Activated naive CD4-positive, alpha-beta T cell treated with anti-CD3 and anti-CD28 coated beads, Interleukin-2, amount 50 U/mL, for 72 hours (primary cell): ENCODE measurements around the gene KCND2. TPM values are rescaled to one million over a fixed set of nuclear protein-coding genes. Genes with fewer than 3 reads are reported as not detected.

Experiments
- ATAC-seq, 2 donors: fragments of 150-1000 bp; cut with Tn5 transposase; 2 replicates each; pipeline ENCODE4 v1.10.0; 2021; ENCODE audit warnings: mild to moderate bottlenecking in 2 of 2, moderate library complexity in 2 of 2
- DNase-seq, 2 donors: peaks; one replicate each; pipeline ENCODE4 v3.0.0; 2021 to 2022; ENCODE audit warnings: low spot score in 2 of 2
- H3K27ac Mint-ChIP-seq, 2 donors: one replicate each; pipeline ENCODE4 v1.8.0; 2022; ENCODE audit warnings: mild to moderate bottlenecking in 2 of 2, mixed read lengths in 2 of 2
- H3K36me3 Mint-ChIP-seq, 2 donors: one replicate each; pipeline ENCODE4 v1.8.0; 2022; ENCODE audit warnings: mixed read lengths in 2 of 2
- H3K9me3 Mint-ChIP-seq, 2 donors: one replicate each; pipeline ENCODE4 v1.8.0; 2022; ENCODE audit warnings: mixed read lengths in 2 of 2
- total RNA-seq, 2 donors: library from RNA; stranded (reverse); gene quantifications; one replicate each; pipeline ENCODE4 v1.2.3, GENCODE V29; 2022

The KCND2 gene
- total RNA-seq, 2 donors from 2014 or later, result not detected

DNA sequence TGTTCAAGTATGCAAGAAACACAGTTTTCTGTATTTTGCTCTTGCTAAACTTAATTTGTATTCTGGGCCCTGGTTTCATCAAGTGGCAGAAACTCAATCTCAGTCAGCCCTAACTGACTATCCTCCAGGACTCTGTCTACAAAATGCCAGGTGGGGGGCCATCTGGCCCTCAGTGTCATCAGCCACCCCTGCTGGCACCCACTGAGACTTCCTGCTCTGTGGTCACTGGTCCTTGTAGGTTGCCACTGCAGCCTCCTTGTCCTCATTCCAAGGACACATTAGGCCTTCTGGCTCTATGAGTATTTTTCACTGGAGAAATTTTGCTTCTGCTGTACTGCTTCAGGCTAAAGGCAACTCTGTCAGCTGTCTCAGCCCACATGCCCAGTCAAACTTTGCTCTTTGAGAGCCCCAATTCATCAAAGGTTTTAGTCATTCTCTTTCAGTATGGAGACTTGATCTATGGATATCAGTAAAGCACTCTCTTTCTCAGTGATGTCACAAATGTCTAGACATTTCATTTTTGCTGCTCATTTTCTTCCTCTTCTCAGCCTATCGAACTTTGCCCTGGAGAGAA, 163.6 kb downstream of the KCND2 start:
- Mint-ChIP-seq H3K36me3 (no peaks in the 10 kb centered on the region), H3K9me3 (peaks cover 8 to 19% of the 10 kb centered on the region in 2 donors), H3K27ac (no peak overlapping the region)
- DNase-seq (no peak), ATAC-seq (no peak)

DNA sequence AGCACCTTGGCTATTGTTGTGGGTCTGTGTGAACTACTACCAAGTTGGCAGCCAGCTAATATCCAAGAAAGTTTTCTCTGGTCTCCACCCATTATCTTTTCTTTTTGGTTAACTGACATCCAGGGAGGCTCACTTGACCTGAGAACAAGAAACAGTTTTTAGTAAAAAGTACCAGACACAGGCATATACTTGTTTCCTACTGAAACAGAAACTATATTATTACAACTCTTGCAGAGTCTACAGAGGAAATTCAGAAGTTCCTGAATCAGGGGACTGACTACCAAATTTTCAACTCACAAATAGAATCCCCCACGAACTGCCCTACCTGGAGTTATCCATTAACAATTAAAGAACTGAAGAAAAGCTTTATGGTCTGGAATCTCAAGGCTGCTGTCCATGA, 168.9 kb downstream of the KCND2 start:
- ATAC-seq, result no peak
- Mint-ChIP-seq H3K27ac (no peak overlapping the region), H3K9me3 (peaks cover 8 to 16% of the 10 kb centered on the region in 2 donors), H3K36me3 (no peaks in the 10 kb centered on the region)
- no peak for DNase-seq

GRCh38 chr7:120442838-120443237, 169.9 kb downstream of the KCND2 start:
- Mint-ChIP-seq H3K9me3 (peaks cover 8 to 16% of the 10 kb centered on the region in 2 donors), H3K36me3 (no peaks in the 10 kb centered on the region), H3K27ac (no peak overlapping the region)
- no peak for DNase-seq
- no peak for ATAC-seq

DNA sequence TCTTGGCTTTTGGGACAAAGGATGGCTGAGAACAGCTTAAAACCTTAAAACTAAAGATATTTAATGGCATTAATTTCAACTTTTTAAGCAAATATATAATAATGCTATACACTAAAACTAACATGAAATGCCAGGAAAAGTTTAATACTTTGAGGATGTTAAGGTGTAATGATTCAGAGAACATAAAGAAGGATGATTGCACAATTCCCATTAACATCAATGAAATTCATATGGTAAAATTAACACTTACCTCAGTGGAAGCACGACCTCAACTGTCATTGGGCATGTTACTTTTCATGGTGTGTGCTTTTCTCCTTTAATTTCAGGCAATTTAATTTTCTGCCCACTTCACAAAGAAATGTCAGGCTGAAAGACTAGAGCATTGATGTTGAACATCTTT, 171.7 kb downstream of the KCND2 start:
- Mint-ChIP-seq H3K27ac (no peak overlapping the region), H3K36me3 (no peaks in the 10 kb centered on the region), H3K9me3 (peaks cover 5 to 12% of the 10 kb centered on the region in 2 donors)
- DNase-seq (no peak), ATAC-seq (no peak)

- ATAC-seq (no peak), DNase-seq (no peak)
- Mint-ChIP-seq H3K9me3 (peaks cover 4 to 14% of the 10 kb centered on the region in 2 donors), H3K27ac (no peak overlapping the region), H3K36me3 (no peaks in the 10 kb centered on the region)
Measured at GRCh38 chr7:120445276-120445675, 172.3 kb downstream of the KCND2 start.

DNA sequence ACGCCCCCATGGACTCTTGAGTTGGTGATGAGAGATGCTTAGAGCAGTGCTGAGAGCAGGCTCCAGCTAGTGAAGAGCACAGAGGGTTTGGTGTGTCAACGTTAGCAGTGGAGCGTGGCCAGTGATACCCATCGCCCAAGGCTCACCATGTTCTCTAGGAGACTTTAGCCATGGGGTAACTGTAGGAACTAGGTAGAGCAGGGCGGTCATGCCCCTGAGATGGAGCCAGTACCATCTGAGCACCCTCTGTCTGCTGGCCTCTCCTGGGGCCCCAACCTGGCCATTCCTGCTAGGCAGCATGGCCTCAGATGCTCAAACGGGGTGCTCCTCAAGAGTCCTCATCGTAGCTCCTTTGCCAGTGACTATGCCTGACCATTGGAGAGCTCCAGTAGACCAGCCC, 179.7 kb downstream of the KCND2 start:
- DNase-seq (no peak), ATAC-seq (no peak)
- no peaks in the 10 kb centered on the region for H3K36me3 Mint-ChIP-seq
- H3K9me3 Mint-ChIP-seq, result peaks cover 24 to 26% of the 10 kb centered on the region in 2 donors
- no peak overlapping the region for H3K27ac Mint-ChIP-seq

DNA sequence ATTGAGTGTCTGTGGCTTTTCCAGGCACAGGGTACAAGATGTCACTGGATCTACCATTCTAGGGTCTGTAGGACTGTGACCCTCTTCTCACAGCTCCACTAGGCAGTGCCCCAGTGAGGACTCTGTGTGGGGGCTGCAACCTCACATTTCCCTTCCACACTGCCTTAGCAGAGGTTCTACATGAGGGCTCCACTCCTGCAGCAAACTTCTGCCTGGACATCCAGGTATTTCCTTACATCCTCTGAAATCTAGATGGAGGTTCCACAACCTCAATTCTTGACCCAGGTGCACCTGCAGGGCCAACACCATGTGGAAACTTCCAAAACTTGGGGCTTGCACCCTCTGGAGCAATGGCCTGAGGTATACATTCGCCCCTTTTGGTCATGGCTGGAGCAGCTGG, 183.7 kb downstream of the KCND2 start:
- Mint-ChIP-seq H3K9me3 (peaks cover 28 to 29% of the 10 kb centered on the region in 2 donors), H3K36me3 (no peaks in the 10 kb centered on the region), H3K27ac (no peak overlapping the region)
- DNase-seq (no peak), ATAC-seq (no peak)

DNA sequence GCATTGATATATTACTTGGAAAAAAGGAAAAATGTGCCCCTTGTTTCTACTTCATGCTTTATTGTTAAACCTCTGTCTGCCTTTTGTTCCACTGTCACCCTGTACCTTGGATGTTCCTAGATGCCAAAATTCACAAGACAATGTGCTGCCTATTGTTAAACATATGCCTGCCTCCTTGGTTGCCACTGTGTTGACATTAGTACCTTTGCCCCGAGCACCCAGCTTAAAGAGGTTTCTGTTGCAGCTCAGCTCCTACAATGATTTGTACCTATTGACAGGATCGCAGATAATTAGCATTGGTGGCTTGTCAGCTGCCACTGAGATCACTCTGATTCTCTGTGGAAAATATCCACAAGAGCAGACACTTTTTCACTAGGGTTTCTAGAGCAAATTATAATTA, 188.0 kb downstream of the KCND2 start:
- no peak for ATAC-seq
- no peak for DNase-seq
- Mint-ChIP-seq H3K9me3 (peaks cover 23 to 24% of the 10 kb centered on the region in 2 donors), H3K27ac (no peak overlapping the region), H3K36me3 (no peaks in the 10 kb centered on the region)

GRCh38 chr7:120462991-120463390, 190.0 kb downstream of the KCND2 start:
- DNase-seq (no peak), ATAC-seq (no peak)
- no peak overlapping the region for H3K27ac Mint-ChIP-seq
- peaks cover 15 to 17% of the 10 kb centered on the region in 2 donors for H3K9me3 Mint-ChIP-seq
- no peaks in the 10 kb centered on the region for H3K36me3 Mint-ChIP-seq

DNA sequence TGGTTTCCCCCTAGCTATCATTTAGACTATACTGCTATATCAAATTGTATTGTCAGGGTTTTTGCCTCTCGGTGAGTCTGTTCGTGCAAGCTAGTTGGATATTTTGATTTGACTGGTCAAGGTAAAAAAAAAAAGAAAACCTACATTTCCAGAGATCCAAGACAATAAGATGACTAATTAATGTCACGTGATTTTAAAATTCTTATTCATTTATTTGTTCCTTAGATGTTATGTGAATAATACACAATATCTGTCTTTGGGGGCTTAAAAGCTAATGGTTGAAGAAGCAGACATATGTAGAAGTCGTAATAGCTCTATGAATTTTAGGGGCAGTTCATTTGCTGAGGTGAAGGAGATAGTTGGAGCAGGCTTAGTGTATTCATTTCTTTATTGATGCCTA, 191.1 kb downstream of the KCND2 start:
- Mint-ChIP-seq H3K9me3 (peaks cover 12 to 13% of the 10 kb centered on the region in 2 donors), H3K36me3 (no peaks in the 10 kb centered on the region), H3K27ac (no peak overlapping the region)
- DNase-seq (no peak), ATAC-seq (no peak)

GRCh38 chr7:120467676-120468075, 194.7 kb downstream of the KCND2 start:
- DNase-seq, result no peak
- H3K9me3 Mint-ChIP-seq, result peaks cover 13 to 14% of the 10 kb centered on the region in 2 donors
- ATAC-seq, result no peak
- H3K36me3 Mint-ChIP-seq, result no peaks in the 10 kb centered on the region
- H3K27ac Mint-ChIP-seq, result no peak overlapping the region

GRCh38 chr7:120468611-120469010, 195.6 kb downstream of the KCND2 start:
- no peaks in the 10 kb centered on the region for H3K36me3 Mint-ChIP-seq
- H3K27ac Mint-ChIP-seq, result no peak overlapping the region
- ATAC-seq, result no peak
- DNase-seq, result no peak
- H3K9me3 Mint-ChIP-seq, result peaks cover 13 to 16% of the 10 kb centered on the region in 2 donors

- DNase-seq, result no peak
- H3K36me3 Mint-ChIP-seq, result no peaks in the 10 kb centered on the region
- H3K27ac Mint-ChIP-seq, result no peak overlapping the region
- no peak for ATAC-seq
- peaks cover 6 to 10% of the 10 kb centered on the region in 2 donors for H3K9me3 Mint-ChIP-seq
Measured at GRCh38 chr7:120472892-120473291, 199.9 kb downstream of the KCND2 start.

DNA sequence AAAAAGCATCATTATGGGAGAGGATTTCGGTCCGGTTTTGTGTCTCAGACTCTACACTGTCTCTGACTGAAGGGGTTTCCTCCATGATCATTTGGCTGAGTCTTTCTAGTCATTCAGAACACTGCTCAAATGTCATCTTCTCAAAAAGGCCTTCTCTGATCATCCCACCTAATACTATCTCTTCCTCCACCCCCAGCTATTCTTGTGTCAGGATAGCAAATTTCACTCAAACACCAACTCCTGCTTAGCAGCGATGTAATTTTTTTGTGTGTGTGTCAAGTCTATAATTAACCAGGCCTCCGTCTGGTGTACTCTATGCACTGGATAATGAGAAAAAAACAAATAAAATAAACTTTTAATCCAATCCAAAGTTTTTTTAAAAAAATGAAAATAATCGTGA, 200.4 kb downstream of the KCND2 start:
- Mint-ChIP-seq H3K27ac (no peak overlapping the region), H3K36me3 (no peaks in the 10 kb centered on the region), H3K9me3 (peaks cover 6 to 10% of the 10 kb centered on the region in 2 donors)
- ATAC-seq (no peak), DNase-seq (no peak)

DNA sequence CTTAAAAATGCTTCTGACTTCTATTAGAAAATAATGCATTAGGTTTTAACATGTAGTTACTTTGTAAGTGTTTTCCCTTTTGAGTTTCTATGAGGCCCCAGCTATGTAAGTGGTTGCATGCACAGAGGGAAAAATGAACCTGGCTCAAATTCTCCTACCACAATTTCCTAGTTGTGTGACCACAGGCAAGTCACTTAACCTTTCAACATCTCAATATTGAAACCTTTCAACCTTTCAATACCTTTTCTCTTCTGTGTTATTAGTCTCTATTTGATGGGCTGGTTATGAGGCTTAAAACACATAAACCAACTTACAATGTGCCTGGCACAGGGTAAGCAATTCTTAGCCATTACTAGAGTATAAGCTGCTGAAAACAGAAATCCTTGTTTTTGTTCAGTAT, 203.0 kb downstream of the KCND2 start:
- DNase-seq (no peak), ATAC-seq (no peak)
- Mint-ChIP-seq H3K9me3 (peaks cover 7 to 10% of the 10 kb centered on the region in 2 donors), H3K27ac (no peak overlapping the region), H3K36me3 (no peaks in the 10 kb centered on the region)

GRCh38 chr7:120480472-120480871, 207.5 kb downstream of the KCND2 start:
- H3K9me3 Mint-ChIP-seq, result peaks cover 0 to 15% of the 10 kb centered on the region in 2 donors
- DNase-seq (no peak), ATAC-seq (no peak)
- H3K36me3 Mint-ChIP-seq, result no peaks in the 10 kb centered on the region
- no peak overlapping the region for H3K27ac Mint-ChIP-seq

DNA sequence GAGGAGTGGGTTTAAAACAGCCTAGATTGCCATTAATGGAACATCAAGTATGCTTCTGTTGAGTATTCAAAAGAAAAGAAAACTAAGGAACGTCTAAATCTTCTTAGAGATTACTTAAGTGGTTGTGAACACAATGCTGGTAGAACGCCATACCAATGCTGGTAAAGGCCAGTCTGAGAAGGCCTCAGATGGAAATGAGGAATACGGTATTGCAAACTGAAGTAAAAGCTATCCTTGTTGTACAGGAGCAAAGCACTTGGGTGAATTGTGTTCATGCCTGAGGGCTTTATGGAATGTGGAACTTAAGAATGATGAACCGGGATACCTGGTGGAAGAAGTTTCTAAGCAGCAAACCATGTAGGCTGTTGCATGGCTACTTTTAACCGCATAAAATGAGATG, 208.0 kb downstream of the KCND2 start:
- Mint-ChIP-seq H3K36me3 (no peaks in the 10 kb centered on the region), H3K27ac (no peak overlapping the region), H3K9me3 (peaks cover 0 to 15% of the 10 kb centered on the region in 2 donors)
- DNase-seq, result no peak
- no peak for ATAC-seq

DNA sequence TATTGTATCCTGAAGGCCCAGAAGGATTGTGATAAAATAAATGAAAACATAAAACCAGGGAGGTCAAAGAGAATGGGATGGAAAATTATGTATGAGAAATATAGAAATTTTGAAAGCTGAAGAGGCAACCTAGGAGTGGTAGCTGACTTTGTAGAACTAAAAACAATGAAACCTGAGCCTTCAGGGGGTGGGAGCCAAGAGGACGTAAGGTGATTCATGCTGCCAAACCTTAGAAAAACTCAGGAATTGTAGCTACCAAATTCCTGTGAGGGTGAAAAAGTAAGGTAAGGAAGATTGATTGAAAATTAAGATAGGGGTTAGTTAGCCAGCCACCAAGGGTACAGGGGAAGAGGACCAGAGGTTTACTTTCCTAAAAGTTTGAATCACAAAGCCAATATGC, 213.2 kb downstream of the KCND2 start:
- no peak for ATAC-seq
- H3K9me3 Mint-ChIP-seq, result peaks cover 0 to 11% of the 10 kb centered on the region in 2 donors
- DNase-seq, result no peak
- no peaks in the 10 kb centered on the region for H3K36me3 Mint-ChIP-seq
- H3K27ac Mint-ChIP-seq, result no peak overlapping the region

GRCh38 chr7:120502132-120502531, 229.2 kb downstream of the KCND2 start:
- DNase-seq (no peak), ATAC-seq (no peak)
- Mint-ChIP-seq H3K9me3 (peaks cover 0 to 6% of the 10 kb centered on the region in 2 donors), H3K36me3 (no peaks in the 10 kb centered on the region), H3K27ac (no peak overlapping the region)
